ENCODE data around the gene TMEM198. TPM values are rescaled to one million over a fixed set of nuclear protein-coding genes. Genes with fewer than 3 reads are reported as not detected.

The TMEM198 gene, protein sequence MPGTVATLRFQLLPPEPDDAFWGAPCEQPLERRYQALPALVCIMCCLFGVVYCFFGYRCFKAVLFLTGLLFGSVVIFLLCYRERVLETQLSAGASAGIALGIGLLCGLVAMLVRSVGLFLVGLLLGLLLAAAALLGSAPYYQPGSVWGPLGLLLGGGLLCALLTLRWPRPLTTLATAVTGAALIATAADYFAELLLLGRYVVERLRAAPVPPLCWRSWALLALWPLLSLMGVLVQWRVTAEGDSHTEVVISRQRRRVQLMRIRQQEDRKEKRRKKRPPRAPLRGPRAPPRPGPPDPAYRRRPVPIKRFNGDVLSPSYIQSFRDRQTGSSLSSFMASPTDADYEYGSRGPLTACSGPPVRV
- total RNA-seq, result under 0.01 TPM in 1 of 2 replicates, not detected in the other

DNA sequence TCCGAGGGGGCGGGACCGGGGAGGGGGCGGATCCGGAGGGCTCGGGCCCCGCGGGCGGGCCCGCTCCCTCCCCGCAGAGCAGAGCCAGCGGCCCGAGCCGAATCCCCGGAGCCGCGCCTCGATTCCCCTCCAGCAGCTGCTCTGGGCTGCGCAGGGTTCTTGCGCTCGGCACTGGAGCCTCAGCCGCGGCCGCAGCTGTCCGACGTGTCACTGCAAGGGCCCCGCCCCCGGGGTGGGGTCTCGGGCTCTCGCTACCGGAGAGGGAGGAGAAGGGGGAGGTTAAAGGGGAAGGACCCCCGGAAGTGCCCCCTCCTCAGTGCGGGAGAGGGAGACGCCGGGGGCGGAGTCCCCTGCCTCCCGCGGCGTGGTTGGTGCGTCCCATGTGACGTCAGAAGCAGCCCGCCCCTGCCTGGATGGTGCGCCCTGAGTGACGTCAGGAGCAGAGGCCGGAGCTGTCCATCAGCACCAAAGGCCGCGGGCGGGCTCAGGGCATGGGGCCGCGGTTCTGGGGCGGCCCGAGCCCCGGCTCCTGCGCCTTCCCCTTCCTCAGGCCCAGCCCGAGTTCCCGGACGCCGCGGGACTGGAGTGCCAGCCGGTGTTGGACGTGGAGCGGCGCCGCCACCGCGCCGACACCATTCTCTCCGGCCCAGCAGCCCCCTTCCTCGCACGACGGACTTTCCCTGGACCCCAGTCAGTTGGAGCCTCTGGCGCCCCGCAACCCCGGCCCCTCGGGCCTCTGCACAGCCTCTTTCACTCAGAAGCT, at the start of gene TMEM198, which contains the start of gene CHPF:
TSS of gene TMEM198 (plus strand) at position 433 of the 763 bp plus-strand sequence. CDS start 700 bp downstream, outside the sequence.
TSS of gene CHPF (minus strand) at position 214 of the 763 bp plus-strand sequence. CDS start 271 bp downstream, outside the sequence.

DNA sequence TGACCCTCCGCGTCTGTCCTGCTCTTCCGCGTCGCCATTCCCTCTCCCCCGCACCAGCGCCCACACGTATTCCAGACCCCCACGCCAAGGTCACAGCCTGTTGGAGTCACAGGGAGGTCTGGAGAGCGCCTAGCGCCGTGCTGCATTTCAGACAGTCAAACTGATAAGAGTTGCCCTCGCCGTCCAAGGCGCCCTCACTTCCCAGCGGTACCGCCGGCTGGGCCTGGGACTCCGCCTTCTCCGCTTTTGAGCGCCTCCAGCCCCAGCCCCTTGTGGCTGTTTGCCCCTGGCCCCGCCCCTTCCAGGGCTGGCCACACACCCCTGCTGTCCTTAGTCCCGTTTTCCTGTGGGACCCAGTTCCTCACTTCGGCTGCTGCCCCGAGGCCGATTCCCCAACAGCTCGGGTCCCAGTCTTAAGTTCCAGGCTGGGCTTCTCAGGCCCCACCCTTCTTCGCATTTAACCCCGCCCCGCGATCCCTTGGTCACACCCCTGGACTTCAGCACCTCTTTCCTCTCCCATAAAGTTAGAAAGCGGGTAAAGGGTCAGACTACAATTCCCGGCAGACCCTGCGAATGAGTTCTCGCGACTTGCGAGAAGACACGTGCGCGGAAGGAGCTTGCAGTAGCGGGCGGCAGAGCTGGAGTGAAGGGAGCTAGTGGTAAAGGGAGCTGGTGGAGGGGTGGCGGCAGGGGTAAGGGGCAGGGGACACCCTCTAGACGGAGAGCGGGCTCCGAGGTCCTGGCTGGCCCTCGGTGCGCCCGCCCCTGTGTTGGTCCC, 45.4 kb upstream of the TMEM198 start, which contains the start of gene GMPPA:
TSS of gene GMPPA (plus strand) at position 612 of the 778 bp plus-strand sequence. CDS start 1,085 bp downstream, outside the sequence.

DNA sequence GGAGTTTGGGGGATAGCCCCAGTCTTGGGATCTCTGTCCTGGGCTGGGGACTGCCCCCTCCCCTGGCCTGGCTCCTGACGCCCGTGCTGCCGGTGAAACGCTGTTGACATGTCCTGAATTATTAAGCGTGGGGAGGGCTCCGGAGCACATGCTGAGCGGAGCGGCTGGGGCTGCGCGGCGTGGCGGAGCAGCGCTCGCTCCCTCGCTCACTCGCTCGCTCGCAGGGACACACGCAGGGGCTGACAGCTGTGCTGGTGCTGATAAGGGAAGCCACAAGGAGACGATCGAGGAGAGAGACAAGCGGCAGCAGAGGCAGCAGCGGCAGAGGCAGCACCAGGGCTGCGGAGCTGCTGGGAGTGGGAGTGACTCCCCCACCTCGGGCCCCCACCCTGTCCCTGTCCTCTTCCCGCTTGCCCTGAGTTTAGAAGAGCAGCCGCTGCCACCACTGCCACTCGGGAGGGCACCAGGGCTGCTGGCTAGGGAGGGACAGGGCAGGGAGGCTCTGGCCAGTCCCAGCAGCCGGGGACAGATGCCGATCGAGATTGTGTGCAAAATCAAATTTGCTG, 29.5 kb upstream of the TMEM198 start, which contains the start of gene ASIC4:
TSS of gene ASIC4 (plus strand) at position 287 of the 566 bp plus-strand sequence. CDS start at position 530, 243 bp downstream.

DNA sequence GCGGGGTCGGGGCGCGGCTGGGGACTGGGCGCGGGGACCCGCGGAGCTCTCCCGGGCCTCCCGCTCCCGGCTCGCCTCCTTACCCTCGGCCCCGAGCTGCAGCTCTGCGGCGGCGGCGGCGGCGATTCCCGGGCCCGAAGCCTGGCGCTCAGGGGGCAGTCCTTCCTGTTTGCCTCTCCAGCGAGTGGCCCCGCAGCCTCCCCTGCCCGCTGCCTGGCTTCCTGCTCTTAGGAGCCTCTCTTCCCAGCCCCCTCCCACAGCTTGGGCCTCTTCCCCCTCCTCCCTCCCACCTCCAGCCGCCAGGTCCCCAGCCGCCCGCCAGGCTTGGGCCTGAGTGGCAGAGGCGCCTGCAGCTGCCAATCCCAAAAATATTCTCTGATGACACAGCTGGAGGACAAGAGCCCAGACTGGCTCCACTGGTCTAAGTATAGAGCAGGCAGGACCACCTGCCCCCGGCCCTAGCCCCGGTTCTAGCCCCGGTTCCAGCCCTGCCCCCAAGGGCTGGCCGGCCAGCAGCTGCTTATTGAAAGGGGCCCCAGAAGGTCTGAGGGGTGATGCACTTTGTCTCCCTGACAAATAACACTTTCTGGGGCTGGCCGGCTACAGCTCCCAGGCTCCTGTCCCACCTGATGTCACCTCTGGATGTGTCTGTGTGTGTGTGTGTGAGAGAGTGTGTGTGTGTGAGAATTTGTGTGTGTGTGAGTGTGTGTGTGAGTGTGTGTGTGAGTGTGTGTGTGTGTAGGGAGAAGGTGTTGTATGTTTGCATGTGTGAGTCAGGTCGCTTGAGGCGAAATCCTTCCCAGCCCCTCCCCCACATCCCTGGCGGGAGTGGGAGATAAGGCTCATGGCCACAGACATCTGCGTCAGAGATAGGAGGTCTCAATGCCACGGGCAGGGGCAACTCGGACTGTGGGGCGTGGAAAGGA, 27.7 kb downstream of the TMEM198 start, which contains the start of gene OBSL1:
TSS of gene OBSL1 (minus strand) at position 229 of the 926 bp plus-strand sequence. CDS start 307 bp downstream, outside the sequence.

DNA sequence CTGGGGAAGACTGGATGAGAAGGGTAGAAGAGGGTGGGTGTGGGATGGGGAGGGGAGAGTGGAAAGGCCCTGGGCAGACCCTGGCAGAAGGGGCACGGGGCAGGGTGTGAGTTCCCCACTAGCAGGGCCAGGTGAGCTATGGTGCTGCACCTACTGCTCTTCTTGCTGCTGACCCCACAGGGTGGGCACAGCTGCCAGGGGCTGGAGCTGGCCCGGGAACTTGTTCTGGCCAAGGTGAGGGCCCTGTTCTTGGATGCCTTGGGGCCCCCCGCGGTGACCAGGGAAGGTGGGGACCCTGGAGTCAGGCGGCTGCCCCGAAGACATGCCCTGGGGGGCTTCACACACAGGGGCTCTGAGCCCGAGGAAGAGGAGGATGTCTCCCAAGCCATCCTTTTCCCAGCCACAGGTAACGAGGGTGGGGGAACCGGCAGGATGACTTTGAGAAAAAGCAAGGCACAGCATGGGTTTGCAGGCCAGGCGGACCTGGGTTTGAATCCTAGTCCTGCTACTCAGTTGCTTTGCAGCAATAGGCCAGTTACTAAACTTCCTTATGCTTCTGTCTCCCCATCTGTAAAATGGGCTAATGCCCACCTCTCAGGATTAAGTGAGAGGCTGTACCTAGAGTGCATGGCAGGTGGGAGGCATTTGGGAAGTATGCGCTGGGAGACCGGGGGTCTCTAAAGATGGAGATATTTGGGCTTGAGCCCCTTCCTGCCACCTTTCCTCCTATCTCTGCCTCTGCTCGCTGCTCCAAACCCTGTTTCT, 28.6 kb downstream of the TMEM198 start, which contains the start of gene INHA:
TSS of gene INHA (plus strand) at position 74 of the 765 bp plus-strand sequence. CDS start at position 139, 65 bp downstream.

DNA sequence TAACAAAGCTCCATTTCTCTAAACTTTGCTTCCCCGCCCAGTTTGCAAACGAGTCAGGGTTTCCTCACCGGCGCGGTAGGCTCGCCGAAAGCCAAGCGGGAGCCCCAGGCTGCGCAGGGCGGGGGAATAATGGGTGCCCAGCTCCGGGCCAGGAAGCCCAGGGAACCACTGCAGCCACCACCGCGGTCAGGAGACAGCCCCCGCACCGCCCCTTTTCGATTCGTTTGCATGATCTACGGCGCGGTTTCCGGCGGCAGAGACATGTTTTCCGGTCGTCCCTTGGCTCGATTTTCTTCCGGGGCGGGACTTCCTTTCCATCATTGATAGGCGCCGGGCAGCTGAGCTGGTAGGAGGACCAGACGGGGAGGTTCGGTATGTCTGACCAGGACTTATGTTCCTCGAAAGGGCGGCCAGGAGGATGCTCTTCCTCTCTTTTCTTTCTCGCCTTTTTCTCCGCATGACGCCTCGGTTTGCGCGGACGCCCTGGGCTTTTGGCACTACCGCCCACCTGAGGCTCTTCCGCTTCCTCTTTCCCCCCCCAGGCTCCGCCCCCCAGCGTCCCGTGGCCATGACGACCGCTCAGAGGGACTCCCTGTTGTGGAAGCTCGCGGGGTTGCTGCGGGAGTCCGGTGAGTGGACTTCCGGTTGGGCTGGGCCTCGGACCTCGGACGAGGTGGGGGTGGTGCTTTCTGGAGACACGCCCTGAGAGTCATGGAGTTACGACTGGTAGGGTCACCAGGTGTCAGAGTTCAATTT, 53.9 kb downstream of the TMEM198 start, which contains the start of gene STK11IP:
TSS of gene STK11IP (plus strand) at position 306 of the 756 bp plus-strand sequence. CDS start at position 569, 263 bp downstream.

Other genes starting within 250 kb of the TMEM198 start
- not detected in 2 replicates for gene PTPRN, start 234.6 kb upstream of the TMEM198 start, total RNA-seq
- gene RESP18, start 211.3 kb upstream of the TMEM198 start, total RNA-seq, result not detected in 2 replicates
- 58.8 and 67.3 TPM in 2 replicates for gene DNPEP, start 156.1 kb upstream of the TMEM198 start, total RNA-seq
- gene DES, start 125.7 kb upstream of the TMEM198 start, total RNA-seq, result not detected in 2 replicates
- 0.54 TPM in 1 of 2 replicates, not detected in the other for gene SPEG, start 109.2 kb upstream of the TMEM198 start, total RNA-seq
- gene GMPPA, start 45.1 kb upstream of the TMEM198 start, total RNA-seq, result 19.5 and 25.0 TPM in 2 replicates
- not detected in 2 replicates for gene ASIC4, start 29.5 kb upstream of the TMEM198 start, total RNA-seq
- gene CHPF, start 219 bp upstream of the TMEM198 start, total RNA-seq, result 0.17 and 1.2 TPM in 2 replicates
- 25.6 and 32.1 TPM in 2 replicates for gene OBSL1, start 27.5 kb downstream of the TMEM198 start, total RNA-seq
- gene INHA, start 28.3 kb downstream of the TMEM198 start, total RNA-seq, result not detected in 2 replicates
- 6.3 and 11.0 TPM in 2 replicates for gene STK11IP, start 53.8 kb downstream of the TMEM198 start, total RNA-seq
- under 0.01 and 0.26 TPM in 2 replicates for gene SLC4A3, start 83.6 kb downstream of the TMEM198 start, total RNA-seq